HepG2 (cell line): Measurements from ENCODE around the gene ZBTB4. TPM values are rescaled to one million over a fixed set of nuclear protein-coding genes. Genes with fewer than 3 reads are reported as not detected.

ENCODE experiments used
- AKAP8 ChIP-seq: sonication (generic); formaldehyde crosslinking; IDR thresholded peaks from 2 replicates; pipeline ENCODE4 v1.5.1; 2020; ENCODE audit warnings: mild to moderate bottlenecking, missing genetic modification reagents
- ATF6 ChIP-seq: sonication (generic); formaldehyde crosslinking; conservative IDR thresholded peaks from 2 replicates; pipeline ENCODE4 v1.4.0; 2020; ENCODE audit warnings: missing genetic modification reagents
- BCL3 ChIP-seq: sonication (generic); formaldehyde crosslinking; IDR thresholded peaks from 2 replicates; pipeline ENCODE4 v1.5.1; 2020; ENCODE audit warnings: mild to moderate bottlenecking, missing genetic modification reagents, moderate library complexity
- ESRRA ChIP-seq: sonication (generic); formaldehyde crosslinking; IDR thresholded peaks from 2 replicates; pipeline ENCODE4 v1.5.1; 2020; ENCODE audit warnings: mild to moderate bottlenecking, low read depth, missing genetic modification reagents
- NAIF1 ChIP-seq: sonication (generic); formaldehyde crosslinking; IDR thresholded peaks from 2 replicates; pipeline ENCODE4 v1.5.0; 2020; ENCODE audit warnings: mild to moderate bottlenecking, missing genetic modification reagents, borderline replicate concordance
- NCOR1 ChIP-seq: fragments of 200-600 bp; sonication (generic); IDR thresholded peaks from 2 replicates; pipeline ENCODE4 v1.7.0; 2017; ENCODE audit warnings: antibody characterized with exemption, low read length, borderline replicate concordance
- PHF5A ChIP-seq: IDR thresholded peaks from one replicate; pipeline ENCODE4 v1.6.1; 2018; ENCODE audit warnings: low read depth, missing genetic modification reagents; ENCODE audit not compliant: unreplicated experiment
- RARG ChIP-seq: sonication (generic); formaldehyde crosslinking; IDR thresholded peaks from 2 replicates; pipeline ENCODE4 v1.4.0; 2020; ENCODE audit warnings: low read depth, mild to moderate bottlenecking, missing genetic modification reagents
- SIX1 ChIP-seq: sonication (generic); formaldehyde crosslinking; IDR thresholded peaks from 2 replicates; pipeline ENCODE4 v1.4.0; 2020; ENCODE audit warnings: missing genetic modification reagents, borderline replicate concordance
- SP4 ChIP-seq: sonication (generic); formaldehyde crosslinking; IDR thresholded peaks from 2 replicates; pipeline ENCODE4 v1.8.1; 2023; ENCODE audit warnings: mild to moderate bottlenecking, missing genetic modification reagents
- SSRP1 ChIP-seq: IDR thresholded peaks from 2 replicates; pipeline ENCODE4 v1.6.1; 2016; ENCODE audit warnings: control low read depth
- TEAD3 ChIP-seq: optimal IDR thresholded peaks from 2 replicates; pipeline ENCODE3; 2016; ENCODE audit warnings: borderline replicate concordance
- TMF1 ChIP-seq: sonication (generic); formaldehyde crosslinking; IDR thresholded peaks from 2 replicates; pipeline ENCODE4 v1.8.1; 2022; ENCODE audit warnings: low read depth, missing genetic modification reagents
- ZFYVE20 ChIP-seq: sonication (generic); formaldehyde crosslinking; IDR thresholded peaks from 2 replicates; pipeline ENCODE4 v1.8.0; 2023; ENCODE audit warnings: low read depth, mild to moderate bottlenecking, moderate library complexity, missing genetic modification reagents, borderline replicate concordance
- ZMAT5 ChIP-seq: sonication (generic); formaldehyde crosslinking; IDR thresholded peaks from 2 replicates; pipeline ENCODE4 v1.5.0; 2020; ENCODE audit warnings: mild to moderate bottlenecking, low read depth, missing genetic modification reagents, borderline replicate concordance
- ZNF101 ChIP-seq: sonication (generic); formaldehyde crosslinking; IDR thresholded peaks from 2 replicates; pipeline ENCODE4 v1.4.0; 2020; ENCODE audit warnings: mild to moderate bottlenecking, low read depth, missing genetic modification reagents, borderline replicate concordance
- ZNF234 ChIP-seq: sonication (generic); formaldehyde crosslinking; conservative IDR thresholded peaks from 2 replicates; pipeline ENCODE4 v1.5.1; 2020; ENCODE audit warnings: mild to moderate bottlenecking, missing genetic modification reagents
- ZNF251 ChIP-seq: sonication (generic); formaldehyde crosslinking; IDR thresholded peaks from 2 replicates; pipeline ENCODE4 v1.9.0; 2021; ENCODE audit warnings: mild to moderate bottlenecking, missing genetic modification reagents
- ZNF687 ChIP-seq: sonication (generic); formaldehyde crosslinking; IDR thresholded peaks from 2 replicates; pipeline ENCODE4 v1.5.1; 2020; ENCODE audit warnings: mild to moderate bottlenecking, missing genetic modification reagents, moderate library complexity
- ZNF879 ChIP-seq: sonication (generic); formaldehyde crosslinking; IDR thresholded peaks from 2 replicates; pipeline ENCODE4 v1.8.1; 2023; ENCODE audit warnings: missing genetic modification reagents
- polyA plus RNA-seq, 8 experiments: library from polyadenylated mRNA; depleted of rRNA in 3 of 8; stranded (reverse) in 7 of 8; unstranded in 1 of 8; fragments of >200 nt; fragmentation: Illumina TruSeq in 4 of 8; extraction: Trizol in 4 of 8; gene quantifications; 2 replicates each; pipeline versions ENCODE4 v1.2.1 to v1.2.3, GENCODE V29; 2011 to 2016; ENCODE audit warnings: low read depth in 4 of 8, missing spikeins in 1 of 8, mixed read lengths in 1 of 8; ENCODE audit not compliant: insufficient read depth in 1 of 8
- total RNA-seq, 5 experiments: library from RNA; depleted of rRNA; stranded (reverse); fragments of >200 nt; fragmentation: Illumina TruSeq; extraction: Trizol; gene quantifications; 2 replicates each; pipeline ENCODE4 v1.2.3, GENCODE V29; 2016; ENCODE audit warnings: low read depth in 1 of 5

ZBTB4 gene
- total and polyA plus RNA-seq, 2 of the 13 experiments (the other 11 are each of a cell fraction or from before 2014, with no cell fraction given) = 4.3 to 7.4 TPM

- TF ChIP-seq ATF6 (CRISPR knock-in tag) (0 out of 2 replicates have a peak, but pooled peaks have one; percentile 75), NAIF1 (CRISPR knock-in tag) (no peak), ZNF101 (CRISPR knock-in tag) (peak; percentile 79; the same call in 1 of the 2 replicates), SSRP1 (peak; percentile 61; the same call in 1 of the 2 replicates), ZNF687 (CRISPR knock-in tag) (peak; percentile 92), BCL3 (CRISPR knock-in tag) (no peak), RARG (CRISPR knock-in tag) (0 out of 2 replicates have a peak, but pooled peaks have one; percentile 33), ZNF879 (CRISPR knock-in tag) (0 out of 2 replicates have a peak, but pooled peaks have one; percentile 45), ZFYVE20 (CRISPR knock-in tag) (no peak), ESRRA (CRISPR knock-in tag) (no peak; the same call in 1 of the 2 replicates), TMF1 (CRISPR knock-in tag) (no peak; the same call in 1 of the 2 replicates), AKAP8 (no peak), PHF5A (CRISPR knock-in tag) (peak; percentile 42), NCOR1 (peak; percentile 60; the same call in 1 of the 2 replicates), SIX1 (CRISPR knock-in tag) (no peak; the same call in 1 of the 2 replicates), ZNF251 (CRISPR knock-in tag) (0 out of 2 replicates have a peak, but pooled peaks have one; percentile 74), ZNF234 (CRISPR knock-in tag) (no peak), SP4 (CRISPR knock-in tag) (peak; percentile 70), ZMAT5 (CRISPR knock-in tag) (no peak), TEAD3 (CRISPR knock-in tag) (peak; percentile 26)
Observed at GRCh38 chr17:7484067-7484918, 4.9 kb upstream of the ZBTB4 start, which contains the start of gene POLR2A (continued).
